ENCODE measurements around the gene CFAP97D1.
"Not testable (repeated sequence)": the region's sequence is repeated elsewhere in the genome, so short reads cannot be mapped to it uniquely, and the experiment has no call there.

DNA sequence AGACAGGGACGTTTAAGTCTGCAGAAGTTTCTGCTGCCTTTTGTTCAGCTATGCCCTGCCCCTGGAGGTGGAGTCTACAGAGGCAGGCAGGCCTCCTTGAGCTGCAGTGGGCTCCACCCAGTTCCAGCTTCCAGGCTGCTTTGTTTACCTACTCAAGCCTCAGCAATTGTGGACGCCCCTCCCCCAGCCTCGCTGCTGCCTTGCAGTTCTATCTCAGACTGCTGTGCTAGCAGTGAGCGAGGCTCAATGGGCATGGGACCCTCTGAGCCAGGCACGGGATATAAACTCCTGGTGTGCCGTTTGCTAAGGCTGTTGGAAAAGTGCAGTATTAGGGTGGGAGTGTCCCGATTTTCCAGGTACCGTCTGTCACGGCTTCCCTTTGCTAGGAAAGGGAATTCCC, 17.8 kb downstream of the CFAP97D1 start:
- TF ChIP-seq, protein P1, sequence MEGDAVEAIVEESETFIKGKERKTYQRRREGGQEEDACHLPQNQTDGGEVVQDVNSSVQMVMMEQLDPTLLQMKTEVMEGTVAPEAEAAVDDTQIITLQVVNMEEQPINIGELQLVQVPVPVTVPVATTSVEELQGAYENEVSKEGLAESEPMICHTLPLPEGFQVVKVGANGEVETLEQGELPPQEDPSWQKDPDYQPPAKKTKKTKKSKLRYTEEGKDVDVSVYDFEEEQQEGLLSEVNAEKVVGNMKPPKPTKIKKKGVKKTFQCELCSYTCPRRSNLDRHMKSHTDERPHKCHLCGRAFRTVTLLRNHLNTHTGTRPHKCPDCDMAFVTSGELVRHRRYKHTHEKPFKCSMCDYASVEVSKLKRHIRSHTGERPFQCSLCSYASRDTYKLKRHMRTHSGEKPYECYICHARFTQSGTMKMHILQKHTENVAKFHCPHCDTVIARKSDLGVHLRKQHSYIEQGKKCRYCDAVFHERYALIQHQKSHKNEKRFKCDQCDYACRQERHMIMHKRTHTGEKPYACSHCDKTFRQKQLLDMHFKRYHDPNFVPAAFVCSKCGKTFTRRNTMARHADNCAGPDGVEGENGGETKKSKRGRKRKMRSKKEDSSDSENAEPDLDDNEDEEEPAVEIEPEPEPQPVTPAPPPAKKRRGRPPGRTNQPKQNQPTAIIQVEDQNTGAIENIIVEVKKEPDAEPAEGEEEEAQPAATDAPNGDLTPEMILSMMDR (conservative IDR thresholded peaks at IDR 0.05 in 1 of 2, IDR thresholded peaks at IDR 0.05 in 1 of 2; ENCODE audit: extremely low read depth in 1 of 2, insufficient read depth in 1 of 2, low read depth in 1 of 2, low read length in 2 of 2), result not testable (repeated sequence)
- TF ChIP-seq EZH2 (IDR thresholded peaks at IDR 0.05; ENCODE audit: borderline replicate concordance, low read length), result not testable (repeated sequence)
